GM23248 (cell line): ENCODE results near the gene SV2B.

Experiments used
- EZH2 ChIP-seq: fragments of 200-600 bp; sonication (generic); IDR thresholded peaks from 2 replicates; pipeline ENCODE4 v1.6.1; 2018; ENCODE audit warnings: antibody characterized with exemption, mild to moderate bottlenecking; ENCODE audit not compliant: insufficient read depth, poor library complexity, severe bottlenecking
- EZH2phosphoT487 ChIP-seq: fragments of 200-600 bp; sonication (generic); IDR thresholded peaks from 2 replicates; pipeline ENCODE4 v1.6.1; 2018; ENCODE audit warnings: antibody characterized with exemption, moderate library complexity, mild to moderate bottlenecking, low read depth; ENCODE audit not compliant: insufficient read depth

DNA sequence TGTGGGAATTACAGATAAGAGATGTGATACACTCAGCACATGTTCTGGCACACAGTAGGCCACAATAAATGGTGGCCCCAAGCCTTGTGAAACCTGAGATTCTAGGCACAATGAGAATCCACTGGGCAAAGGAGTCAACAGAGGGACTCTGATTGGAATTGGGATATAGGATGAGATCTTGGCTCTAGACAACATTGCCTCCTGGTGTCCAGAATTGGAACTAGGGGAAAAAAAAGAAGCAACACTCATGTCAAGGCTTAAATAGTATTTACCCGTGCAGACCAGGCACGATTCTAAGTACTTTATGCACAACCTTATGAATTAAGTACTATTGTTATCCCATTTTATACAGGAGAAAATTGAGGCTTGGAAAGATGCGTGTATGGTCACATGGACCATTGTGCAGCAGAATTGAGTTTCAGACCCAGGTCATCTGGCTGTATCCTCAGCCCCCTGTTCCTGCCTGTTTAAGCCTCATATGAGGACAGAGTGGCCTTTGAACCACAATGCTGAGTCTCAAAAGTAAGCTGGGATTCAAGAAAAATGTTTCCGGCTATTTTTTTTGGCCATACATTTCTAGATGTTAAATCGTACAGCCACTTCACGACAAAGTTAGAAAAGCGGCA, 124.8 kb downstream of the SV2B start:
- TF ChIP-seq EZH2, result no peak
- no peak for TF ChIP-seq EZH2phosphoT487
